OCI-LY1 (cell line): ENCODE results near the gene DLGAP3.

Experiments used
- H2AFZ ChIP-seq: fragments of 200-600 bp; sonication (generic), shearing (Covaris generic); 2 replicates; pipeline ENCODE4 v1.6.0; 2014; ENCODE audit warnings: antibody characterized with exemption, mild to moderate bottlenecking, low read length
- H3F3A ChIP-seq: fragments of 200-600 bp; sonication (generic), shearing (Covaris generic); 2 replicates; pipeline ENCODE4 v1.6.0; 2014; ENCODE audit warnings: mild to moderate bottlenecking, antibody characterized with exemption, low read length, moderate library complexity; ENCODE audit not compliant: insufficient read depth
- H3K27ac ChIP-seq: fragments of 200-600 bp; sonication (generic); 2 replicates; pipeline ENCODE4 v1.5.1; 2014; ENCODE audit warnings: low read length, mixed run types, mild to moderate bottlenecking, low read depth; ENCODE audit not compliant: poor library complexity, severe bottlenecking
- H3K27me3 ChIP-seq: fragments of 200-600 bp; sonication (generic); 2 replicates; pipeline ENCODE4 v1.6.0; 2014; ENCODE audit warnings: antibody characterized with exemption, mild to moderate bottlenecking, low read length, moderate library complexity; ENCODE audit not compliant: insufficient read depth
- H3K36me3 ChIP-seq: fragments of 200-600 bp; sonication (generic); 2 replicates; pipeline ENCODE4 v1.6.1; 2014; ENCODE audit warnings: mild to moderate bottlenecking, antibody characterized with exemption, low read length, moderate library complexity, mixed read lengths; ENCODE audit not compliant: insufficient read depth
- H3K4me1 ChIP-seq: fragments of 200-600 bp; sonication (generic); 2 replicates; pipeline ENCODE4 v1.5.1; 2014; ENCODE audit warnings: mild to moderate bottlenecking, low read length, moderate library complexity; ENCODE audit not compliant: insufficient read depth, severe bottlenecking
- H3K4me2 ChIP-seq: fragments of 200-600 bp; sonication (generic), shearing (Covaris generic); 2 replicates; pipeline ENCODE4 v1.6.1; 2014; ENCODE audit warnings: low read length
- H3K4me3 ChIP-seq: fragments of 200-600 bp; sonication (generic); 2 replicates; pipeline ENCODE4 v1.5.1; 2014; ENCODE audit warnings: low read length, low read depth, mild to moderate bottlenecking, mixed read lengths; ENCODE audit not compliant: poor library complexity, severe bottlenecking
- H3K79me2 ChIP-seq: fragments of 200-600 bp; shearing (Covaris generic); 2 replicates; pipeline ENCODE4 v1.6.1; 2016; ENCODE audit warnings: mixed run types, low read length, mixed read lengths; ENCODE audit not compliant: insufficient read depth
- H3K9ac ChIP-seq: fragments of 200-600 bp; sonication (generic), shearing (Covaris generic); 2 replicates; pipeline ENCODE4 v1.6.1; 2014; ENCODE audit warnings: mild to moderate bottlenecking, low read length, mixed read lengths
- H3K9me2 ChIP-seq: fragments of 200-600 bp; sonication (generic), shearing (Covaris generic); 2 replicates; pipeline ENCODE4 v1.6.1; 2014; ENCODE audit warnings: low read depth, mild to moderate bottlenecking, low read length, mixed read lengths
- H3K9me3 ChIP-seq: fragments of 200-600 bp; shearing (Covaris generic); 2 replicates; pipeline ENCODE4 v1.6.1; 2014; ENCODE audit warnings: low read length, mixed read lengths
- H4K20me1 ChIP-seq: fragments of 200-600 bp; sonication (generic), shearing (Covaris generic); 2 replicates; pipeline ENCODE4 v1.6.0; 2016; ENCODE audit warnings: mild to moderate bottlenecking, low read length; ENCODE audit not compliant: insufficient read depth
- EZH2 ChIP-seq: fragments of 200-600 bp; sonication (generic), shearing (Covaris generic); IDR thresholded peaks from 2 replicates; pipeline ENCODE4 v1.8.0; 2017; ENCODE audit warnings: borderline replicate concordance, mixed run types, mild to moderate bottlenecking, antibody characterized with exemption, low read length, moderate library complexity, mixed read lengths
- TF ChIP-seq, protein P1 (sequence below): fragments of 200-600 bp; sonication (generic), shearing (Covaris generic); IDR thresholded peaks from 2 replicates; pipeline ENCODE4 v1.5.1; 2017; ENCODE audit warnings: mild to moderate bottlenecking, antibody characterized with exemption, low read length, moderate library complexity, mixed read lengths

The DLGAP3 gene

GRCh38 chr1:34906222-34906621 lies 23.2 kb downstream of the DLGAP3 start:
- no peak overlapping the region for H3K9ac ChIP-seq
- no peaks in the 10 kb centered on the region for H3K9me2 ChIP-seq
- no peak overlapping the region for H2AFZ ChIP-seq
- H3K36me3 ChIP-seq: no peaks in the 10 kb centered on the region
- H3K4me3 ChIP-seq: no peak overlapping the region
- H3K4me1 ChIP-seq: no peaks in the 10 kb centered on the region
- H3K27me3 ChIP-seq: no peaks in the 10 kb centered on the region
- TF ChIP-seq EZH2: no peak
- TF ChIP-seq, protein P1, sequence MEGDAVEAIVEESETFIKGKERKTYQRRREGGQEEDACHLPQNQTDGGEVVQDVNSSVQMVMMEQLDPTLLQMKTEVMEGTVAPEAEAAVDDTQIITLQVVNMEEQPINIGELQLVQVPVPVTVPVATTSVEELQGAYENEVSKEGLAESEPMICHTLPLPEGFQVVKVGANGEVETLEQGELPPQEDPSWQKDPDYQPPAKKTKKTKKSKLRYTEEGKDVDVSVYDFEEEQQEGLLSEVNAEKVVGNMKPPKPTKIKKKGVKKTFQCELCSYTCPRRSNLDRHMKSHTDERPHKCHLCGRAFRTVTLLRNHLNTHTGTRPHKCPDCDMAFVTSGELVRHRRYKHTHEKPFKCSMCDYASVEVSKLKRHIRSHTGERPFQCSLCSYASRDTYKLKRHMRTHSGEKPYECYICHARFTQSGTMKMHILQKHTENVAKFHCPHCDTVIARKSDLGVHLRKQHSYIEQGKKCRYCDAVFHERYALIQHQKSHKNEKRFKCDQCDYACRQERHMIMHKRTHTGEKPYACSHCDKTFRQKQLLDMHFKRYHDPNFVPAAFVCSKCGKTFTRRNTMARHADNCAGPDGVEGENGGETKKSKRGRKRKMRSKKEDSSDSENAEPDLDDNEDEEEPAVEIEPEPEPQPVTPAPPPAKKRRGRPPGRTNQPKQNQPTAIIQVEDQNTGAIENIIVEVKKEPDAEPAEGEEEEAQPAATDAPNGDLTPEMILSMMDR: no peak
- no peak overlapping the region for H3K27ac ChIP-seq
- H3F3A ChIP-seq: no peaks in the 10 kb centered on the region
- H4K20me1 ChIP-seq: no peaks in the 10 kb centered on the region
- no peaks in the 10 kb centered on the region for H3K79me2 ChIP-seq
- H3K4me2 ChIP-seq: no peak overlapping the region
- no peaks in the 10 kb centered on the region for H3K9me3 ChIP-seq

DNA sequence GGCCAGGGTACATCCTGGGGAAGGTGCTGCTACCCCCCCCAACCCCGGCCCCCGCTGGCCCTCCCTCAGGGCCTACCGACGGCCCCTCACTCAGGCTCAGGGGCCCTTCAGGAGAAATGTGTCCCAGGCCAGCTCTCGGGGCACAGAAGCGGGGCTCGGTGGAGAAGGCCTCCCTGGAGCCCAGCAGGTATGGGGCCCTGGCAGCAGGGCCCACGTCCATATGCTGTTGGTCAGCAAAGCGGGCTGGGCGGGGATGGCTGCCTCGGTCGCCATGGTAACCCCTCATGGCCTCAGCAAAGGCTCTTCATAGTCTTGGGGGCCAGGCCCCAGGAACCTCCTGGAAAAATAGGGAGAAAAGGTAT lies 24.4 kb downstream of the DLGAP3 start:
- H3K4me1 ChIP-seq: no peaks in the 10 kb centered on the region

GRCh38 chr1:34904236-34905097 lies 25.0 kb downstream of the DLGAP3 start:
- no peak overlapping the region for H3K27ac ChIP-seq
- H3K27me3 ChIP-seq: no peaks in the 10 kb centered on the region
- no peaks in the 10 kb centered on the region for H3K9me2 ChIP-seq
- no peak overlapping the region for H3K4me3 ChIP-seq
- H3K9me3 ChIP-seq: no peaks in the 10 kb centered on the region
- H2AFZ ChIP-seq: no peak overlapping the region
- no peak overlapping the region for H3K4me2 ChIP-seq
- no peaks in the 10 kb centered on the region for H3K79me2 ChIP-seq
- H3K9ac ChIP-seq: no peak overlapping the region
- TF ChIP-seq, protein P1: no peak
- TF ChIP-seq EZH2: no peak
- no peaks in the 10 kb centered on the region for H3K36me3 ChIP-seq
- H3F3A ChIP-seq: no peaks in the 10 kb centered on the region
- H4K20me1 ChIP-seq: no peaks in the 10 kb centered on the region
- H3K4me1 ChIP-seq: no peaks in the 10 kb centered on the region

More for the DNA sequence above, 24.4 kb downstream of the DLGAP3 start:
- Histone ChIP-seq H3K27ac (no peak overlapping the region), H3K79me2 (no peaks in the 10 kb centered on the region), H3K4me2 (no peak overlapping the region), H3K27me3 (no peaks in the 10 kb centered on the region), H2AFZ (no peak overlapping the region), H4K20me1 (no peaks in the 10 kb centered on the region), H3K9ac (no peak overlapping the region), H3K9me2 (no peaks in the 10 kb centered on the region), H3K36me3 (no peaks in the 10 kb centered on the region), H3F3A (no peaks in the 10 kb centered on the region), H3K9me3 (no peaks in the 10 kb centered on the region), H3K4me3 (no peak overlapping the region)
- no peak for TF ChIP-seq EZH2
- TF ChIP-seq, protein P1: no peak
